Endothelial cell of umbilical vein (primary cell): ENCODE results near the gene GON7.

Experiments used
- MYC ChIP-seq: IDR thresholded peaks from one replicate; pipeline ENCODE4 v1.6.1; 2011; ENCODE audit warnings: mild to moderate bottlenecking, low read depth, low read length
- POLR2A ChIP-seq: IDR thresholded peaks from 2 replicates; pipeline ENCODE4 v1.6.1; 2012; ENCODE audit warnings: low read depth, mild to moderate bottlenecking, control low read depth, low read length
- POLR2AphosphoS5 ChIP-seq: IDR thresholded peaks from 2 replicates; pipeline ENCODE4 v1.6.1; 2012; ENCODE audit warnings: low read depth, mild to moderate bottlenecking, control low read depth, low read length, moderate library complexity; ENCODE audit not compliant: insufficient read depth

DNA sequence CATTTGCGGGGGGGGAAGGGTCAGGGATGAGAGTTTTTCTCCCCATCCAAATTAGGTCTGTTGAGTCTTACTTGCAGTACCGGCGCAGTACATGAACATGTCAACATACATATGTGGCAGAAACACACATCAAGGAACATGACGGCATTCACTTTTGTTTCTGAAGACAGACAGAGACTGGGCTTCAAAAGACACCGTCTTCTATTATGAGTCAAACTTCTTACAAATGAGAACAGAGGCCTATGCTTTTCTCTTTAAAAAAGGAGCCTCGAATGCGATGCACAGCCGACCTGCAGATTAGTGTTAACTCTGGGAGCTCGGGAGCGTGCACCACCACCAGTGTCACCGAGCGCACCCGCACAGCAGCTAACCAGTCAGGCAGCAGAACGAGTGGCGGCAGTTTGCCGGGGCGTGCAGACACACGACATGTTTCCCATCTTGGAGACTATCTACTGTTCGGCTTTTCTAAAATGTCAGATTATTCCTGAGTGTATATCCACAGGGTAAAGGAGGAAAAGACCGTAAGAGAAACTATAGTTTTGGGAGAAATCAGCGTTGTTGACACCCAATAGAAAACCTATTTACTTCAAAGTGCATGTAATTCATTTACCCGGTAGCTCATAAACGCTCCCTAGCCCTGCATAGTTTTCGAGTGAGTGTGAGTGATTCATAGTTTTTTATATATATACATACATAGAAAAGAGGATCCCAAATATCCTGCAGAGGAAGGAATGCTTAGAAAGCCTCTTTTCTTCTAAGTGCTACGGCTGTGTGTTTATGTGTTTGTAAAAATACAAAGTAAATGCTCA is 33.2 kb upstream of the GON7 start:
- TF ChIP-seq POLR2A, result no peak
- TF ChIP-seq POLR2AphosphoS5, result no peak
- no peak for TF ChIP-seq MYC
